ENCODE results near the gene ALPP. TPM values are rescaled to one million over a fixed set of nuclear protein-coding genes. Genes with fewer than 3 reads are reported as not detected.

The ALPP gene
- total RNA-seq, 2 donors from 2014 or later = not detected

- no peak for DNase-seq (ENCODE audit: low spot score)
- Histone ChIP-seq H3K4me3 (no peak overlapping the region), H3K9me3 (no peaks in the 10 kb centered on the region), H3K27me3 (no peaks in the 10 kb centered on the region), H3K27ac (no peak overlapping the region), H3K4me1 (no peaks in the 10 kb centered on the region), H3K36me3 (no peaks in the 10 kb centered on the region)
- TF ChIP-seq, protein P1, sequence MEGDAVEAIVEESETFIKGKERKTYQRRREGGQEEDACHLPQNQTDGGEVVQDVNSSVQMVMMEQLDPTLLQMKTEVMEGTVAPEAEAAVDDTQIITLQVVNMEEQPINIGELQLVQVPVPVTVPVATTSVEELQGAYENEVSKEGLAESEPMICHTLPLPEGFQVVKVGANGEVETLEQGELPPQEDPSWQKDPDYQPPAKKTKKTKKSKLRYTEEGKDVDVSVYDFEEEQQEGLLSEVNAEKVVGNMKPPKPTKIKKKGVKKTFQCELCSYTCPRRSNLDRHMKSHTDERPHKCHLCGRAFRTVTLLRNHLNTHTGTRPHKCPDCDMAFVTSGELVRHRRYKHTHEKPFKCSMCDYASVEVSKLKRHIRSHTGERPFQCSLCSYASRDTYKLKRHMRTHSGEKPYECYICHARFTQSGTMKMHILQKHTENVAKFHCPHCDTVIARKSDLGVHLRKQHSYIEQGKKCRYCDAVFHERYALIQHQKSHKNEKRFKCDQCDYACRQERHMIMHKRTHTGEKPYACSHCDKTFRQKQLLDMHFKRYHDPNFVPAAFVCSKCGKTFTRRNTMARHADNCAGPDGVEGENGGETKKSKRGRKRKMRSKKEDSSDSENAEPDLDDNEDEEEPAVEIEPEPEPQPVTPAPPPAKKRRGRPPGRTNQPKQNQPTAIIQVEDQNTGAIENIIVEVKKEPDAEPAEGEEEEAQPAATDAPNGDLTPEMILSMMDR (IDR thresholded peaks at IDR 0.05) = no peak
Measured at GRCh38 chr2:232372231-232373208, 6.0 kb upstream of the ALPP start.

- DNase-seq (ENCODE audit: low spot score) = no peak
- Histone ChIP-seq H3K4me1 (no peaks in the 10 kb centered on the region), H3K27ac (no peak overlapping the region), H3K27me3 (no peaks in the 10 kb centered on the region), H3K9me3 (no peaks in the 10 kb centered on the region), H3K4me3 (no peak overlapping the region), H3K36me3 (no peaks in the 10 kb centered on the region)
- TF ChIP-seq, protein P1 (IDR thresholded peaks at IDR 0.05) = no peak
Measured at GRCh38 chr2:232374356-232374755, 4.2 kb upstream of the ALPP start.

- TF ChIP-seq, protein P1 (IDR thresholded peaks at IDR 0.05) = no peak
- Histone ChIP-seq H3K36me3 (no peaks in the 10 kb centered on the region), H3K27ac (no peak overlapping the region), H3K4me1 (no peaks in the 10 kb centered on the region), H3K4me3 (no peak overlapping the region), H3K9me3 (no peaks in the 10 kb centered on the region), H3K27me3 (no peaks in the 10 kb centered on the region)
- DNase-seq (ENCODE audit: low spot score) = no peak
Measured at GRCh38 chr2:232375164-232375563, 3.4 kb upstream of the ALPP start.

DNA sequence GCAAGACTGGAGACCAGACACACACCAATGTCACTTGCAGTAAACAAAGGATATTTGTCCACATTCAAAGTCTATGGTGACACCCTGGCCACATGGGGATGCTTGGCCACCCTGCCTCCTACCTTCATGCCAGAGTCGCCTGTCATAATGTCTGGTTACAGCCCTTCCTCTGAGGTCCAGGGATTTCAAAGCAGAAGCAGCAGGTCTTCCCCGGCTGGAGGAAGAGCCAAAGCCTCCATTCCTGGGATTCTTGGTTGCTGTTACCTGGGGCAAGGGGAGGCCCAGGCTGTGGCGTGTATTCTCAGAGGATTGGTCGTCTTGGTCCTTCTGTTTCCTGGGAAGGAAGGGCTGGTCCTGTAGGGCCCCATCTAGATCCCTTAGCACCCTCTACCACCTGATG, 2.3 kb upstream of the ALPP start:
- TF ChIP-seq, protein P1 (IDR thresholded peaks at IDR 0.05) = no peak
- no peak for DNase-seq (ENCODE audit: low spot score)
- Histone ChIP-seq H3K36me3 (no peaks in the 10 kb centered on the region), H3K4me3 (no peak overlapping the region), H3K27ac (no peak overlapping the region), H3K9me3 (no peaks in the 10 kb centered on the region), H3K4me1 (no peaks in the 10 kb centered on the region), H3K27me3 (no peaks in the 10 kb centered on the region)

GRCh38 chr2:232376713-232377112, 1.8 kb upstream of the ALPP start:
- Histone ChIP-seq H3K4me3 (no peak overlapping the region), H3K9me3 (no peaks in the 10 kb centered on the region), H3K27ac (no peak overlapping the region), H3K4me1 (no peaks in the 10 kb centered on the region), H3K36me3 (no peaks in the 10 kb centered on the region), H3K27me3 (no peaks in the 10 kb centered on the region)
- DNase-seq (ENCODE audit: low spot score) = no peak
- TF ChIP-seq, protein P1 (IDR thresholded peaks at IDR 0.05) = no peak

Measured in right atrium auricular region (tissue), 2 donors.